ENCODE measurements around the gene GUCY2D.

The GUCY2D gene

DNA sequence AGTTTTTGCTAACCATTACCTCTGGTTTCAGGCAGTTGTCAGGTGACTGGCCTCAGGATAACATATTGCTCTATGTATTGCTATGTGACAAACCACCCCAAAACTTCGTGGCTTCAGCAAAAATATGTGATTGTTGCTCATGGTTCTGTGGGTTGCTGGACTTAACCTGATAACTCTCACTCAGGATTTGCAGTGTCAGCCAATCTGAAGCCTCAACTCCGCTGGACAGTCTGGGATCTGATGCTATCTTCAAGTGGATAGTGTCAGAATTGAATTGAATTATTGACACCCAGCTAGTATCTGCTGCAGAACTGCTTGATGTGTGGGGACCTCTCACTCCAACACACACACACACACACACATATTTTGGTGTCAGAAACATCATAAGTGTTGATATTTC lies 34.7 kb upstream of the GUCY2D start:
- Histone ChIP-seq H3K4me3 (ENCODE audit: control insufficient read depth in 1 of 7, extremely low read depth in 1 of 7, insufficient read depth in 4 of 7, low read depth in 2 of 7, low read length in 6 of 7) (no peak overlapping the region), H3K9me3 (ENCODE audit: control extremely low read depth in 1 of 5, control insufficient read depth in 4 of 5, insufficient read depth in 2 of 5, low read depth in 1 of 5, low read length in 4 of 5) (no peaks in the 10 kb centered on the region), H3K4me1 (ENCODE audit: control extremely low read depth in 1 of 4, control insufficient read depth in 4 of 4, insufficient read depth in 4 of 4, low read length in 3 of 4) (peaks cover 0 to 3% (median 0%) of the 10 kb centered on the region in 4 experiments), H3K27me3 (replicated peaks in 2 of 5; ENCODE audit: control insufficient read depth in 4 of 5, insufficient read depth in 5 of 5, low read length in 4 of 5) (no peaks in the 10 kb centered on the region), H3K27ac (ENCODE audit: insufficient read depth in 1 of 2, low read depth in 1 of 2, low read length in 2 of 2, poor library complexity in 1 of 2, severe bottlenecking in 2 of 2) (no peak overlapping the region), H3K36me3 (ENCODE audit: control insufficient read depth in 4 of 4, insufficient read depth in 4 of 4, low read length in 3 of 4) (no peaks in the 10 kb centered on the region)
- CTCF ChIA-PET: interaction anchor here (0.7 kb wide), 1 partner anchor 16 kb away, joined by 3 read pairs; no protein-coding TSS in a partner anchor
- no peak for DNase-seq
- 25% methylated on average over 1 of the region's 2 CpGs for WGBS (ENCODE audit: insufficient coverage)
- POLR2A ChIA-PET: no interaction called here

DNA sequence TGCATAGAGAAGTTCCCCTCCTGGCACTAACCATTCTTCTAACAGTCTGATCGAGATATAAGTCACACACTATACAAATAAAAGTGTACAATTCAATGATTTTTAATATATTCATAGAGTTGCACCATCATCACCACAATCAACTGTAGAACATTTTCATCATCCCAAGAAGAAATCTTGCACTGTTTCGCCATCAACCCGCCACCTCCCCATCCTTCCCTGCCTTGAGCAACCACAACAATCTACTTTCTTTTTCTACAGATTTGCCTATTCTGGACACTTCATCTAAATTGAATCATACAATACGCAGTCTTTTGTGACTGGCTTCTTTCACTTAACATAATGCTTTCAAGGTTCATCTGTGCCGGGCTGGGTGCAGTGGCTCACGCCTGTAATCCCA lies 33.0 kb upstream of the GUCY2D start:
- Histone ChIP-seq H3K4me3 (ENCODE audit: control insufficient read depth in 1 of 7, extremely low read depth in 1 of 7, insufficient read depth in 4 of 7, low read depth in 2 of 7, low read length in 6 of 7) (no peak overlapping the region), H3K4me1 (ENCODE audit: control extremely low read depth in 1 of 4, control insufficient read depth in 4 of 4, insufficient read depth in 4 of 4, low read length in 3 of 4) (peaks cover 0 to 3% (median 0%) of the 10 kb centered on the region in 4 experiments), H3K27ac (ENCODE audit: insufficient read depth in 1 of 2, low read depth in 1 of 2, low read length in 2 of 2, poor library complexity in 1 of 2, severe bottlenecking in 2 of 2) (no peak overlapping the region), H3K36me3 (ENCODE audit: control insufficient read depth in 4 of 4, insufficient read depth in 4 of 4, low read length in 3 of 4) (no peaks in the 10 kb centered on the region), H3K27me3 (replicated peaks in 2 of 5; ENCODE audit: control insufficient read depth in 4 of 5, insufficient read depth in 5 of 5, low read length in 4 of 5) (no peaks in the 10 kb centered on the region), H3K9me3 (ENCODE audit: control extremely low read depth in 1 of 5, control insufficient read depth in 4 of 5, insufficient read depth in 2 of 5, low read depth in 1 of 5, low read length in 4 of 5) (peaks cover 0 to 3% (median under 1%) of the 10 kb centered on the region in 5 experiments)
- WGBS (ENCODE audit: insufficient coverage): 87% methylated on average over 3 of the region's 6 CpGs
- ChIA-PET POLR2A (no interaction called here), CTCF (interaction anchor here (1.1 to 2.9 kb wide), 2 partner anchors 10 to 25 kb away, joined by 4 to 10 read pairs; no protein-coding TSS in a partner anchor)
- peak in 2 of 3 donors; percentile 60 to 64 for DNase-seq

DNA sequence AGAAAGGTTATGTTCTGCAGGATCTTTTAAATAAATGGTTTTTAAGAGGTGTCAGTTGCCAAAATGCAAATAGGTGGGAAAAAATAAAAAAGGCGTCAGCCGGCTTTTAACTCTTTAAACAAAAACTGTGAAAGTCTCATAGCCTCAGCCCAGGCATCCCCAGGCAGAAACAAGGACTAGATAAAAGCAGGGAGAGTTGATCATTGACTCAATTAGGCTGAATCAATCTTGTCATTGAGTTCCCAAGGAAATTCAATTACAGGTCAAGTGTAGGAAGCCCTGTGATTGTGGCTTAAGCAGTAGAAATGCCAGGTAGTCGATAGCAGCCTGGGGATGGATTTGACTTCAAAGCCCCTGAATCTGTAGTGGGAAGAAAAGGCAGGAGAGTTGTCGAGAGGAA lies 30.8 kb upstream of the GUCY2D start:
- Histone ChIP-seq H3K27ac (ENCODE audit: insufficient read depth in 1 of 2, low read depth in 1 of 2, low read length in 2 of 2, poor library complexity in 1 of 2, severe bottlenecking in 2 of 2) (no peak overlapping the region), H3K27me3 (replicated peaks in 2 of 5; ENCODE audit: control insufficient read depth in 4 of 5, insufficient read depth in 5 of 5, low read length in 4 of 5) (no peaks in the 10 kb centered on the region), H3K4me3 (ENCODE audit: control insufficient read depth in 1 of 7, extremely low read depth in 1 of 7, insufficient read depth in 4 of 7, low read depth in 2 of 7, low read length in 6 of 7) (no peak overlapping the region), H3K36me3 (ENCODE audit: control insufficient read depth in 4 of 4, insufficient read depth in 4 of 4, low read length in 3 of 4) (no peaks in the 10 kb centered on the region), H3K4me1 (ENCODE audit: control extremely low read depth in 1 of 4, control insufficient read depth in 4 of 4, insufficient read depth in 4 of 4, low read length in 3 of 4) (peaks cover 0 to 3% (median 0%) of the 10 kb centered on the region in 4 experiments), H3K9me3 (ENCODE audit: control extremely low read depth in 1 of 5, control insufficient read depth in 4 of 5, insufficient read depth in 2 of 5, low read depth in 1 of 5, low read length in 4 of 5) (peaks cover 0 to 15% (median 9%) of the 10 kb centered on the region in 5 experiments)
- WGBS (ENCODE audit: insufficient coverage): 95% methylated on average over 4 of the region's 4 CpGs
- DNase-seq: no peak
- CTCF ChIA-PET: interaction anchor here (1.0 to 2.9 kb wide), 7 partner anchors 8 to 46 kb away, joined by 3 to 17 read pairs (median 6); no protein-coding TSS in a partner anchor
- POLR2A ChIA-PET: no interaction called here

DNA sequence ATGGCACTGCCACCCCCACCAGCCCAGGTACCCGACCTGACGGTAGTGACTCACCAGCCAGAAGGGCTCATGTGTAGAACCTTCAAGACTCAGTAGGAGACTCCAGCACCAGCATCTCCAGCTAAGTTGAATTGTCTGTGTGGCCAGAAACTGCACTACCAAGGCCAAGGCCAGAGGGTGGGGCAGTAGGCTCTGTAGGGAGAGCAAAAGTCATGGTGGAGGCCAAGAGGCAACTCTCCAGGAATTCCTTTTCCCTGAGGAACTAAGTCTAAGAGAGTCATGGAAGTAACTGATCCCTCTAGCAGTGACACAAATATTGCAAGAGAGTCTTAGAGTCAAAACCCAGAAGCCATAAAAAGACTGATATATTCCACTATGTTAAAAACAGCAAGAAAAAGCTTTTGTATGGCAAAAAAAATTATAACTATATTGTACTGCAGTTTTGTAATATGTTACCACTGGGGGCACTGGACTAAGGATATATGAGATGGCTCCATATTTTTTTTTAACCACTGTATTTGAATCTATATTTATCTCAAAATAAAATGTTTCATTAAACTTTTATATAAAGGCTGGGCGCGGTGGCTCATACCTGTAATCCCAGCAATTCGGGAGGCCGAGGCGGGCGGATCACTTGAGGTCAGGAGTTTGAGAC lies 30.2 kb upstream of the GUCY2D start:
- H3K27me3 ChIP-seq (replicated peaks in 2 of 5; ENCODE audit: control insufficient read depth in 4 of 5, insufficient read depth in 5 of 5, low read length in 4 of 5): no peaks in the 10 kb centered on the region
- CTCF ChIA-PET: interaction anchor here (0.6 to 2.6 kb wide), 11 partner anchors 10 to 46 kb away, joined by 3 to 17 read pairs (median 4); no protein-coding TSS in a partner anchor
- no peaks in the 10 kb centered on the region for H3K36me3 ChIP-seq (ENCODE audit: control insufficient read depth in 4 of 4, insufficient read depth in 4 of 4, low read length in 3 of 4)
- H3K9me3 ChIP-seq (ENCODE audit: control extremely low read depth in 1 of 5, control insufficient read depth in 4 of 5, insufficient read depth in 2 of 5, low read depth in 1 of 5, low read length in 4 of 5): peaks cover 0 to 15% (median 9%) of the 10 kb centered on the region in 5 experiments
- peak in 2 of 3 donors; percentile 45 to 52 for DNase-seq
- 100% methylated on average over 2 of the region's 8 CpGs for WGBS (ENCODE audit: insufficient coverage)
- H3K27ac ChIP-seq (ENCODE audit: insufficient read depth in 1 of 2, low read depth in 1 of 2, low read length in 2 of 2, poor library complexity in 1 of 2, severe bottlenecking in 2 of 2): no peak overlapping the region
- peaks cover 0 to 3% (median 0%) of the 10 kb centered on the region in 4 experiments for H3K4me1 ChIP-seq (ENCODE audit: control extremely low read depth in 1 of 4, control insufficient read depth in 4 of 4, insufficient read depth in 4 of 4, low read length in 3 of 4)
- POLR2A ChIA-PET: no interaction called here
- H3K4me3 ChIP-seq (ENCODE audit: control insufficient read depth in 1 of 7, extremely low read depth in 1 of 7, insufficient read depth in 4 of 7, low read depth in 2 of 7, low read length in 6 of 7): no peak overlapping the region

DNA sequence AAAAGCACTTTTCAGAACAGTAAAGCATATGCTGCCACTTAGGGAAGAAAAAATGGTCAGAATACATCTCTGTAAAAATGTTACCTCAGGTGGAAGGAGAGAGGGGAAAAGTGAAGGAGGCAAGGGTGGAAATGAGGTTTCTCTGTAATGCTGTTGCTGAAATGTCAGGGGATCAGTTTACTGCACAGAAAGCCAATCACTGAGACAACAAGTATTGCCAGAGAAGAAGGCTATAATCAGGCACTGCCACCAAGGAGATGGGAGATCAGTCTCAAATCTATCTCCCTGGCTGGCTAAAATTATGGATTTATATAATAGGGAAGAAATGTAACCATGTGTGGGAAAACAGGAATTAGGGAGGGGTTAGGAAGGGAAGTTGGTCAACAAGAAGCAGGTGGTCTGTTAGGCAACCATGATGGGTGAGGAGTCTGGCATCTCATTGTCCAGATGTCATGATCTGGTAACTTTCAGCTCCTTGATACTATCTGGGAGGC lies 27.7 kb upstream of the GUCY2D start:
- H3K36me3 ChIP-seq (ENCODE audit: control insufficient read depth in 4 of 4, insufficient read depth in 4 of 4, low read length in 3 of 4): no peaks in the 10 kb centered on the region
- DNase-seq: no peak
- no peaks in the 10 kb centered on the region for H3K27me3 ChIP-seq (replicated peaks in 2 of 5; ENCODE audit: control insufficient read depth in 4 of 5, insufficient read depth in 5 of 5, low read length in 4 of 5)
- H3K27ac ChIP-seq (ENCODE audit: insufficient read depth in 1 of 2, low read depth in 1 of 2, low read length in 2 of 2, poor library complexity in 1 of 2, severe bottlenecking in 2 of 2): no peak overlapping the region
- no peak overlapping the region for H3K4me3 ChIP-seq (ENCODE audit: control insufficient read depth in 1 of 7, extremely low read depth in 1 of 7, insufficient read depth in 4 of 7, low read depth in 2 of 7, low read length in 6 of 7)
- CTCF ChIA-PET: interaction anchor here (1.6 to 1.9 kb wide), 5 partner anchors 9 to 22 kb away, joined by 4 to 6 read pairs (median 5); no protein-coding TSS in a partner anchor
- POLR2A ChIA-PET: no interaction called here
- peaks cover 0 to 15% (median 9%) of the 10 kb centered on the region in 5 experiments for H3K9me3 ChIP-seq (ENCODE audit: control extremely low read depth in 1 of 5, control insufficient read depth in 4 of 5, insufficient read depth in 2 of 5, low read depth in 1 of 5, low read length in 4 of 5)
- H3K4me1 ChIP-seq (ENCODE audit: control extremely low read depth in 1 of 4, control insufficient read depth in 4 of 4, insufficient read depth in 4 of 4, low read length in 3 of 4): no peaks in the 10 kb centered on the region

DNA sequence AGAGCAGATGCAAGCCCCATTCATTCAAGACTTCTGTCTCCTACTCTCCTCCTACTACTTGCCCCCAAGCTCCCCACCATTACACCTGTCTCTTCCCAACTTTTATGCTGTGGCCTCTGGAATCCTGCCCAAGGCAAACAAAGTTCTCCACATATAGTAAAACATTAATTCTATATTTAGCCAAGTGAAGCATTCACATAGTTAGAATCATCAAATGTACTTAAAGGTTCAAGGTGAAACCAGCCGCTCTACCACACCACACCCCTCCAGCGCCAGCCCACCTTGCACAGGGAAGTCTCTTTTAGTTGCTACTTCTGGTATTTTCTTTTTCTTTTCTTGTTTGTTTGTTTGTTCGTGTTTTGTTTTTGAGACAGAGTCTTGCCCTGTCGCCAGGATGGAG lies 25.4 kb upstream of the GUCY2D start:
- Histone ChIP-seq H3K27ac (ENCODE audit: insufficient read depth in 1 of 2, low read depth in 1 of 2, low read length in 2 of 2, poor library complexity in 1 of 2, severe bottlenecking in 2 of 2) (no peak overlapping the region), H3K36me3 (ENCODE audit: control insufficient read depth in 4 of 4, insufficient read depth in 4 of 4, low read length in 3 of 4) (no peaks in the 10 kb centered on the region), H3K9me3 (ENCODE audit: control extremely low read depth in 1 of 5, control insufficient read depth in 4 of 5, insufficient read depth in 2 of 5, low read depth in 1 of 5, low read length in 4 of 5) (peaks cover 0 to 15% (median 9%) of the 10 kb centered on the region in 5 experiments), H3K4me3 (ENCODE audit: control insufficient read depth in 1 of 7, extremely low read depth in 1 of 7, insufficient read depth in 4 of 7, low read depth in 2 of 7, low read length in 6 of 7) (no peak overlapping the region), H3K27me3 (replicated peaks in 2 of 5; ENCODE audit: control insufficient read depth in 4 of 5, insufficient read depth in 5 of 5, low read length in 4 of 5) (no peaks in the 10 kb centered on the region), H3K4me1 (ENCODE audit: control extremely low read depth in 1 of 4, control insufficient read depth in 4 of 4, insufficient read depth in 4 of 4, low read length in 3 of 4) (no peaks in the 10 kb centered on the region)
- ChIA-PET POLR2A (no interaction called here), CTCF (interaction anchor here (1.0 to 17.3 kb wide), 4 partner anchors 20 to 60 kb away, joined by 3 to 209 read pairs (median 5); partner anchors contain the start of genes CNTROB and RNF227)
- WGBS (ENCODE audit: insufficient coverage): 100% methylated on average over 2 of the region's 4 CpGs
- DNase-seq: no peak

DNA sequence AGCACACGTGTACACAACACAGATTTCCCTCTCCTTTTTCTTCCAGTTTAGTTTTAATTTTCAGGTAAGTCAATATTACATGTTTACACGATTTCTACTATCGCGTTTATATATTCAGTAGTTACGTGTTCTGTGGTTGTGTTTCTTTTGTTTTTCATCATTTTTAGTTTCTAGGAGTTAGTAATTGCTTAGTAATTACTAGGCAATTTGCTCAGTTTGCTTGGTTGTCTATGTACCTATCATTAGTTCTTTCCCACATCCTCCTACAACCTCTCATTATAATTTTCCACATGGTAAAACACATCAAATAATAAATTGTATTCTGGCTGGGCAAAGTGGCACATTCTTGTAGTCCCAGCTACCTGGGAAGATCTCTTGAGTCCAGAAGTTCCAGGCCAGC lies 24.6 kb upstream of the GUCY2D start:
- Histone ChIP-seq H3K27me3 (replicated peaks in 2 of 5; ENCODE audit: control insufficient read depth in 4 of 5, insufficient read depth in 5 of 5, low read length in 4 of 5) (no peaks in the 10 kb centered on the region), H3K27ac (ENCODE audit: insufficient read depth in 1 of 2, low read depth in 1 of 2, low read length in 2 of 2, poor library complexity in 1 of 2, severe bottlenecking in 2 of 2) (no peak overlapping the region), H3K4me3 (ENCODE audit: control insufficient read depth in 1 of 7, extremely low read depth in 1 of 7, insufficient read depth in 4 of 7, low read depth in 2 of 7, low read length in 6 of 7) (no peak overlapping the region), H3K36me3 (ENCODE audit: control insufficient read depth in 4 of 4, insufficient read depth in 4 of 4, low read length in 3 of 4) (no peaks in the 10 kb centered on the region), H3K9me3 (ENCODE audit: control extremely low read depth in 1 of 5, control insufficient read depth in 4 of 5, insufficient read depth in 2 of 5, low read depth in 1 of 5, low read length in 4 of 5) (peaks cover 0 to 15% (median 9%) of the 10 kb centered on the region in 5 experiments), H3K4me1 (ENCODE audit: control extremely low read depth in 1 of 4, control insufficient read depth in 4 of 4, insufficient read depth in 4 of 4, low read length in 3 of 4) (no peaks in the 10 kb centered on the region)
- ChIA-PET CTCF (interaction anchor here (1.0 to 17.3 kb wide), 6 partner anchors 8 to 69 kb away, joined by 3 to 209 read pairs (median 8); partner anchors contain the start of genes CNTROB and RNF227), POLR2A (no interaction called here)
- DNase-seq: no peak
- 100% methylated on average over 1 of the region's 5 CpGs for WGBS (ENCODE audit: insufficient coverage)

Data from common myeloid progenitor, CD34-positive (primary cell).